GM23338 (cell line): ENCODE measurements around the gene ADGRD1. TPM values are rescaled to one million over a fixed set of nuclear protein-coding genes. Genes with fewer than 3 reads are reported as not detected.

Experiments
- ATAC-seq: fragments of 200-7000 bp; cut with Tn5 transposase; 3 replicates; pipeline ENCODE4 v1.9.1; 2020
- DNase-seq: peaks from one replicate; pipeline ENCODE4 v3.0.0-alpha.2; 2015; ENCODE audit warnings: low spot score
- H2AFZ ChIP-seq: fragments of 200-600 bp; sonication (generic); 2 replicates; pipeline ENCODE4 v1.8.0; 2016; ENCODE audit warnings: antibody characterized with exemption, mild to moderate bottlenecking, moderate library complexity
- H3F3A ChIP-seq: fragments of 200-600 bp; sonication (generic); replicated peaks from 2 replicates; pipeline ENCODE4 v1.8.0; 2017; ENCODE audit warnings: antibody characterized with exemption, mixed run types, low read depth
- H3K27ac ChIP-seq: fragments of 200-600 bp; sonication (generic); 2 replicates; pipeline ENCODE4 v1.6.1; 2016; ENCODE audit warnings: low read depth
- H3K27me3 ChIP-seq: fragments of 200-600 bp; sonication (generic); 2 replicates; pipeline ENCODE4 v1.8.0; 2016; ENCODE audit warnings: mild to moderate bottlenecking, mixed run types, moderate library complexity; ENCODE audit not compliant: insufficient read depth
- H3K36me3 ChIP-seq: fragments of 200-600 bp; sonication (generic); 2 replicates; pipeline ENCODE4 v1.8.0; 2016; ENCODE audit warnings: mild to moderate bottlenecking; ENCODE audit not compliant: insufficient read depth
- H3K4me1 ChIP-seq: fragments of 200-600 bp; sonication (generic); 2 replicates; pipeline ENCODE4 v1.8.0; 2016; ENCODE audit warnings: mild to moderate bottlenecking, moderate library complexity; ENCODE audit not compliant: insufficient read depth
- H3K4me2 ChIP-seq: fragments of 200-600 bp; sonication (generic); 2 replicates; pipeline ENCODE4 v1.7.1; 2017; ENCODE audit warnings: mixed run types
- H3K4me3 ChIP-seq: fragments of 200-600 bp; sonication (generic); 2 replicates; pipeline ENCODE4 v1.6.1; 2016; ENCODE audit warnings: mixed run types
- H3K79me2 ChIP-seq: fragments of 200-600 bp; sonication (generic); replicated peaks from 2 replicates; pipeline ENCODE4 v1.8.0; 2017; ENCODE audit warnings: mild to moderate bottlenecking; ENCODE audit not compliant: insufficient read depth
- H3K9me2 ChIP-seq: fragments of 200-600 bp; sonication (generic); 2 replicates; pipeline ENCODE4 v1.8.0; 2017; ENCODE audit not compliant: insufficient read depth
- H4K20me1 ChIP-seq: fragments of 200-600 bp; sonication (generic); replicated peaks from 2 replicates; pipeline ENCODE4 v1.8.0; 2017; ENCODE audit warnings: mild to moderate bottlenecking; ENCODE audit not compliant: insufficient read depth
- H3K27ac Mint-ChIP-seq: 2 replicates; pipeline ENCODE4 v1.8.0; 2020; ENCODE audit warnings: inconsistent platforms, mild to moderate bottlenecking, moderate library complexity, mixed read lengths
- H3K27me3 Mint-ChIP-seq: 3 replicates; pipeline ENCODE4 v1.8.0; 2022; ENCODE audit warnings: low read depth, mild to moderate bottlenecking, moderate library complexity, mixed read lengths, inconsistent platforms; ENCODE audit not compliant: insufficient read depth, poor library complexity
- H3K36me3 Mint-ChIP-seq: 3 replicates; pipeline ENCODE4 v1.8.0; 2021; ENCODE audit warnings: low read depth, mild to moderate bottlenecking, inconsistent platforms, moderate library complexity, mixed read lengths
- H3K4me1 Mint-ChIP-seq: 3 replicates; pipeline ENCODE4 v1.8.0; 2020; ENCODE audit warnings: mild to moderate bottlenecking, inconsistent platforms, mixed read lengths
- H3K4me3 Mint-ChIP-seq: 3 replicates; pipeline ENCODE4 v1.8.0; 2021; ENCODE audit warnings: moderate library complexity, mild to moderate bottlenecking, inconsistent platforms, mixed read lengths
- H3K9me3 Mint-ChIP-seq: 3 replicates; pipeline ENCODE4 v1.8.0; 2020; ENCODE audit warnings: moderate library complexity, mild to moderate bottlenecking, inconsistent platforms, mixed read lengths
- CREB1 ChIP-seq: fragments of 250-450 bp; sonication (Bioruptor Pico); IDR thresholded peaks from 2 replicates; pipeline ENCODE4 v1.5.0; 2020; ENCODE audit warnings: low read depth, mild to moderate bottlenecking, moderate library complexity
- EZH2phosphoT487 ChIP-seq: fragments of 200-600 bp; sonication (generic); IDR thresholded peaks from one replicate; pipeline ENCODE4 v1.8.1; 2018; ENCODE audit warnings: antibody characterized with exemption; ENCODE audit not compliant: unreplicated experiment
- ZNF114 ChIP-seq: fragments of 250-450 bp; sonication (Bioruptor Pico); IDR thresholded peaks from 2 replicates; pipeline ENCODE4 v1.5.0; 2020; ENCODE audit warnings: mild to moderate bottlenecking, moderate library complexity
- ZNF331 ChIP-seq: fragments of 250-450 bp; sonication (Bioruptor Pico); IDR thresholded peaks from 2 replicates; pipeline ENCODE4 v1.5.0; 2020; ENCODE audit warnings: low read depth, mild to moderate bottlenecking, moderate library complexity
- polyA plus RNA-seq: library from polyadenylated mRNA; unstranded; fragments of >200 nt; fragmentation: Nextera tagmentation; extraction: Ambion mirVana; gene quantifications from 2 replicates; pipeline ENCODE4 v1.2.1, GENCODE V29; 2016
- total RNA-seq: library from RNA; depleted of rRNA; stranded (reverse); fragments of >200 nt; shearing (Covaris generic); gene quantifications from 2 replicates; pipeline ENCODE4 v1.2.3, GENCODE V29; 2014
- TF ChIP-seq, protein P1 (sequence below): IDR thresholded peaks from one replicate; pipeline ENCODE4 v1.6.1; 2018; ENCODE audit warnings: antibody characterized with exemption; ENCODE audit not compliant: unreplicated experiment
- TF ChIP-seq, protein P2 (sequence below): fragments of 250-450 bp; sonication (Bioruptor Pico); IDR thresholded peaks from 2 replicates; pipeline ENCODE4 v1.5.0; 2020; ENCODE audit warnings: mild to moderate bottlenecking, moderate library complexity
- TF ChIP-seq, protein P3 (sequence below): IDR thresholded peaks from 2 replicates; pipeline ENCODE4 v1.6.1; 2016; ENCODE audit warnings: antibody characterized with exemption

ADGRD1 gene
- total and polyA plus RNA-seq, 2 experiments from 2014 or later: 1.4 TPM; not detected in 1

DNA sequence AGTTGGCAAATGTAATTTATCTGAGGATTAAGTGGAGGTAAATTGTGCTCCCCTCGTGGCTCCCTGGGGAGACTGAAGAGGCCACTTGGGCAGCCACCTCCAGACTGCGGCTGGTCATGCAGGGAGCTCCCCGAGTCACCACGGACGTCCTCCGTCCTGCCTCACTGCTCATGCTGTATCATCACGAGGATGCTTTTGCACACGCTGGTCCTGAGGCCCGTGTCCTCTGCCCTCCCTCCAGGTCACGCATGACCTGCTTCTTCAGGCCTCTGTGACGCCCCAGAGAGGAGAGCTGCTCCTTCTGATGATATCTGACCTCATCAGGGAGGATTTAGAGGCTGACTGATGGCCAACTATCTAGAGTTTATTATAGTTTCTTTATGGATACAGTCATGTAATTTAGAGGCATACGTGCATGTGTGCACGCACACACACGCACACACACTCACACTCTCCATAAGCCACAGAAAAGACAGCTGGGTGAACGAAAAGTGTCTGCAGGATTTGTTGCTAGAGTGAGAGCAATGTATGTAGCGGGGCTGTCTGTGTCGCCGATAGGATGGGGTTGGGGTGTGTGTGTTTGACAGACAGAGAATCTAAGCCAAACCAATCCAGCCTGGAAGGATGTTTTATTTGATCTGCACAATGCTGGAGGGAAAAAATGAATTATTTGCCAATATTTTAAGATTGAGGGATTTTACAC is 160.0 kb downstream of the ADGRD1 start (continued):
- TF ChIP-seq, protein P1, sequence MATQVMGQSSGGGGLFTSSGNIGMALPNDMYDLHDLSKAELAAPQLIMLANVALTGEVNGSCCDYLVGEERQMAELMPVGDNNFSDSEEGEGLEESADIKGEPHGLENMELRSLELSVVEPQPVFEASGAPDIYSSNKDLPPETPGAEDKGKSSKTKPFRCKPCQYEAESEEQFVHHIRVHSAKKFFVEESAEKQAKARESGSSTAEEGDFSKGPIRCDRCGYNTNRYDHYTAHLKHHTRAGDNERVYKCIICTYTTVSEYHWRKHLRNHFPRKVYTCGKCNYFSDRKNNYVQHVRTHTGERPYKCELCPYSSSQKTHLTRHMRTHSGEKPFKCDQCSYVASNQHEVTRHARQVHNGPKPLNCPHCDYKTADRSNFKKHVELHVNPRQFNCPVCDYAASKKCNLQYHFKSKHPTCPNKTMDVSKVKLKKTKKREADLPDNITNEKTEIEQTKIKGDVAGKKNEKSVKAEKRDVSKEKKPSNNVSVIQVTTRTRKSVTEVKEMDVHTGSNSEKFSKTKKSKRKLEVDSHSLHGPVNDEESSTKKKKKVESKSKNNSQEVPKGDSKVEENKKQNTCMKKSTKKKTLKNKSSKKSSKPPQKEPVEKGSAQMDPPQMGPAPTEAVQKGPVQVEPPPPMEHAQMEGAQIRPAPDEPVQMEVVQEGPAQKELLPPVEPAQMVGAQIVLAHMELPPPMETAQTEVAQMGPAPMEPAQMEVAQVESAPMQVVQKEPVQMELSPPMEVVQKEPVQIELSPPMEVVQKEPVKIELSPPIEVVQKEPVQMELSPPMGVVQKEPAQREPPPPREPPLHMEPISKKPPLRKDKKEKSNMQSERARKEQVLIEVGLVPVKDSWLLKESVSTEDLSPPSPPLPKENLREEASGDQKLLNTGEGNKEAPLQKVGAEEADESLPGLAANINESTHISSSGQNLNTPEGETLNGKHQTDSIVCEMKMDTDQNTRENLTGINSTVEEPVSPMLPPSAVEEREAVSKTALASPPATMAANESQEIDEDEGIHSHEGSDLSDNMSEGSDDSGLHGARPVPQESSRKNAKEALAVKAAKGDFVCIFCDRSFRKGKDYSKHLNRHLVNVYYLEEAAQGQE: no peak
- TF ChIP-seq, protein P2, sequence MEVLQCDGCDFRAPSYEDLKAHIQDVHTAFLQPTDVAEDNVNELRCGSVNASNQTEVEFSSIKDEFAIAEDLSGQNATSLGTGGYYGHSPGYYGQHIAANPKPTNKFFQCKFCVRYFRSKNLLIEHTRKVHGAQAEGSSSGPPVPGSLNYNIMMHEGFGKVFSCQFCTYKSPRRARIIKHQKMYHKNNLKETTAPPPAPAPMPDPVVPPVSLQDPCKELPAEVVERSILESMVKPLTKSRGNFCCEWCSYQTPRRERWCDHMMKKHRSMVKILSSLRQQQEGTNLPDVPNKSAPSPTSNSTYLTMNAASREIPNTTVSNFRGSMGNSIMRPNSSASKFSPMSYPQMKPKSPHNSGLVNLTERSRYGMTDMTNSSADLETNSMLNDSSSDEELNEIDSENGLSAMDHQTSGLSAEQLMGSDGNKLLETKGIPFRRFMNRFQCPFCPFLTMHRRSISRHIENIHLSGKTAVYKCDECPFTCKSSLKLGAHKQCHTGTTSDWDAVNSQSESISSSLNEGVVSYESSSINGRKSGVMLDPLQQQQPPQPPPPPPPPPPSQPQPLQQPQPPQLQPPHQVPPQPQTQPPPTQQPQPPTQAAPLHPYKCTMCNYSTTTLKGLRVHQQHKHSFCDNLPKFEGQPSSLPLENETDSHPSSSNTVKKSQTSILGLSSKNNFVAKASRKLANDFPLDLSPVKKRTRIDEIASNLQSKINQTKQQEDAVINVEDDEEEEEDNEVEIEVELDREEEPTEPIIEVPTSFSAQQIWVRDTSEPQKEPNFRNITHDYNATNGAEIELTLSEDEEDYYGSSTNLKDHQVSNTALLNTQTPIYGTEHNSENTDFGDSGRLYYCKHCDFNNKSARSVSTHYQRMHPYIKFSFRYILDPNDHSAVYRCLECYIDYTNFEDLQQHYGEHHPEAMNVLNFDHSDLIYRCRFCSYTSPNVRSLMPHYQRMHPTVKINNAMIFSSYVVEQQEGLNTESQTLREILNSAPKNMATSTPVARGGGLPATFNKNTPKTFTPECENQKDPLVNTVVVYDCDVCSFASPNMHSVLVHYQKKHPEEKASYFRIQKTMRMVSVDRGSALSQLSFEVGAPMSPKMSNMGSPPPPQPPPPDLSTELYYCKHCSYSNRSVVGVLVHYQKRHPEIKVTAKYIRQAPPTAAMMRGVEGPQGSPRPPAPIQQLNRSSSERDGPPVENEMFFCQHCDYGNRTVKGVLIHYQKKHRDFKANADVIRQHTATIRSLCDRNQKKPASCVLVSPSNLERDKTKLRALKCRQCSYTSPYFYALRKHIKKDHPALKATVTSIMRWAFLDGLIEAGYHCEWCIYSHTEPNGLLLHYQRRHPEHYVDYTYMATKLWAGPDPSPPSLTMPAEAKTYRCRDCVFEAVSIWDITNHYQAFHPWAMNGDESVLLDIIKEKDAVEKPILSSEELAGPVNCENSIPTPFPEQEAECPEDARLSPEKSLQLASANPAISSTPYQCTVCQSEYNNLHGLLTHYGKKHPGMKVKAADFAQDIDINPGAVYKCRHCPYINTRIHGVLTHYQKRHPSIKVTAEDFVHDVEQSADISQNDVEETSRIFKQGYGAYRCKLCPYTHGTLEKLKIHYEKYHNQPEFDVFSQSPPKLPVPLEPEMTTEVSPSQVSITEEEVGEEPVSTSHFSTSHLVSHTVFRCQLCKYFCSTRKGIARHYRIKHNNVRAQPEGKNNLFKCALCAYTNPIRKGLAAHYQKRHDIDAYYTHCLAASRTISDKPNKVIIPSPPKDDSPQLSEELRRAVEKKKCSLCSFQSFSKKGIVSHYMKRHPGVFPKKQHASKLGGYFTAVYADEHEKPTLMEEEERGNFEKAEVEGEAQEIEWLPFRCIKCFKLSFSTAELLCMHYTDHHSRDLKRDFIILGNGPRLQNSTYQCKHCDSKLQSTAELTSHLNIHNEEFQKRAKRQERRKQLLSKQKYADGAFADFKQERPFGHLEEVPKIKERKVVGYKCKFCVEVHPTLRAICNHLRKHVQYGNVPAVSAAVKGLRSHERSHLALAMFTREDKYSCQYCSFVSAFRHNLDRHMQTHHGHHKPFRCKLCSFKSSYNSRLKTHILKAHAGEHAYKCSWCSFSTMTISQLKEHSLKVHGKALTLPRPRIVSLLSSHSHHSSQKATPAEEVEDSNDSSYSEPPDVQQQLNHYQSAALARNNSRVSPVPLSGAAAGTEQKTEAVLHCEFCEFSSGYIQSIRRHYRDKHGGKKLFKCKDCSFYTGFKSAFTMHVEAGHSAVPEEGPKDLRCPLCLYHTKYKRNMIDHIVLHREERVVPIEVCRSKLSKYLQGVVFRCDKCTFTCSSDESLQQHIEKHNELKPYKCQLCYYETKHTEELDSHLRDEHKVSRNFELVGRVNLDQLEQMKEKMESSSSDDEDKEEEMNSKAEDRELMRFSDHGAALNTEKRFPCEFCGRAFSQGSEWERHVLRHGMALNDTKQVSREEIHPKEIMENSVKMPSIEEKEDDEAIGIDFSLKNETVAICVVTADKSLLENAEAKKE: no peak

DNA sequence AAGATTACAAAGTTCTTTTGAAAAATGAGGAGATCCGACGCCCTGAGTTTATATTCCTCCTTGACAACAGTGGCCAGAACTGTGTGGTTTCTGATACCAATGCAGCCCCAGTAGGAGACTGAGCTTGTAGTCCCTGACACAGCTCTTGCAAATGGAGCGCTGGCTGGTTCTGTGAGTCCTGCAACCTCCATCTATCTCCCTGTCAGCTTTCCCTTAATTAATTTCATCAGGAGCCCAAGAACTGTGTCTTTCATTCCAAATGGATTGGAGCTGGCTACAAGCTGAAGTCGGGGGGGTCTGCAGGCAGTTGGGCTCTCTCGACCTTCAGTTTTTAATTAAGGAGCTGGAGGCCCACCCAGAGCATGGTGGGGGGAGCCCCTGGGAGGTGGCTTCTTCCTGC is 160.6 kb downstream of the ADGRD1 start:
- Mint-ChIP-seq H3K27me3 (peaks cover 3% of the 10 kb centered on the region), H3K4me1 (peaks cover 8% of the 10 kb centered on the region; the same call in 1 of the 3 replicates), H3K9me3 (no peaks in the 10 kb centered on the region), H3K36me3 (no peaks in the 10 kb centered on the region), H3K27ac (no peak overlapping the region; the same call in 1 of the 2 replicates), H3K4me3 (no peak overlapping the region)
- Histone ChIP-seq H3K4me1 (no peaks in the 10 kb centered on the region), H3K9me2 (no peaks in the 10 kb centered on the region), H3K79me2 (no peaks in the 10 kb centered on the region), H3K27ac (no peak overlapping the region), H3F3A (no peaks in the 10 kb centered on the region), H2AFZ (no peak overlapping the region), H3K36me3 (no peaks in the 10 kb centered on the region), H3K4me2 (no peak overlapping the region), H4K20me1 (no peaks in the 10 kb centered on the region), H3K4me3 (no peak overlapping the region), H3K27me3 (no peaks in the 10 kb centered on the region)
- no peak for DNase-seq
- ATAC-seq: no peak
- TF ChIP-seq ZNF331 (CRISPR knock-in tag) (no peak), ZNF114 (CRISPR knock-in tag) (no peak), EZH2phosphoT487 (no peak), CREB1 (CRISPR knock-in tag) (no peak)
- TF ChIP-seq, protein P3, sequence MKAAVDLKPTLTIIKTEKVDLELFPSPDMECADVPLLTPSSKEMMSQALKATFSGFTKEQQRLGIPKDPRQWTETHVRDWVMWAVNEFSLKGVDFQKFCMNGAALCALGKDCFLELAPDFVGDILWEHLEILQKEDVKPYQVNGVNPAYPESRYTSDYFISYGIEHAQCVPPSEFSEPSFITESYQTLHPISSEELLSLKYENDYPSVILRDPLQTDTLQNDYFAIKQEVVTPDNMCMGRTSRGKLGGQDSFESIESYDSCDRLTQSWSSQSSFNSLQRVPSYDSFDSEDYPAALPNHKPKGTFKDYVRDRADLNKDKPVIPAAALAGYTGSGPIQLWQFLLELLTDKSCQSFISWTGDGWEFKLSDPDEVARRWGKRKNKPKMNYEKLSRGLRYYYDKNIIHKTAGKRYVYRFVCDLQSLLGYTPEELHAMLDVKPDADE: no peak
